HG03520 (cell line): ENCODE measurements around the gene PTCH2.
"Not testable (repeated sequence)": the region's sequence is repeated elsewhere in the genome, so short reads cannot be mapped to it uniquely, and the experiment has no call there.

Experiments used
- ATAC-seq: cut with Tn5 transposase; IDR thresholded peaks from one replicate; pipeline ENCODE4 v1.9.1; 2021; ENCODE audit warnings: mild to moderate bottlenecking, moderate library complexity; ENCODE audit not compliant: unreplicated experiment

Gene PTCH2

GRCh38 chr1:44803062-44803311 lies 40.1 kb downstream of the PTCH2 start:
- no peak for ATAC-seq

- ATAC-seq, result no peak
These were observed 40.6 kb downstream of the PTCH2 start for GRCh38 chr1:44802306-44803061.

- no peak for ATAC-seq
These were observed 41.4 kb downstream of the PTCH2 start for GRCh38 chr1:44801491-44802305.

GRCh38 chr1:44799770-44800584 lies 43.1 kb downstream of the PTCH2 start, which contains the start of gene PLK3:
TSS of gene PLK3 (plus strand) at chr1:44800377. CDS start at chr1:44800464, 87 bp downstream.
- ATAC-seq, result peak; percentile 65

DNA sequence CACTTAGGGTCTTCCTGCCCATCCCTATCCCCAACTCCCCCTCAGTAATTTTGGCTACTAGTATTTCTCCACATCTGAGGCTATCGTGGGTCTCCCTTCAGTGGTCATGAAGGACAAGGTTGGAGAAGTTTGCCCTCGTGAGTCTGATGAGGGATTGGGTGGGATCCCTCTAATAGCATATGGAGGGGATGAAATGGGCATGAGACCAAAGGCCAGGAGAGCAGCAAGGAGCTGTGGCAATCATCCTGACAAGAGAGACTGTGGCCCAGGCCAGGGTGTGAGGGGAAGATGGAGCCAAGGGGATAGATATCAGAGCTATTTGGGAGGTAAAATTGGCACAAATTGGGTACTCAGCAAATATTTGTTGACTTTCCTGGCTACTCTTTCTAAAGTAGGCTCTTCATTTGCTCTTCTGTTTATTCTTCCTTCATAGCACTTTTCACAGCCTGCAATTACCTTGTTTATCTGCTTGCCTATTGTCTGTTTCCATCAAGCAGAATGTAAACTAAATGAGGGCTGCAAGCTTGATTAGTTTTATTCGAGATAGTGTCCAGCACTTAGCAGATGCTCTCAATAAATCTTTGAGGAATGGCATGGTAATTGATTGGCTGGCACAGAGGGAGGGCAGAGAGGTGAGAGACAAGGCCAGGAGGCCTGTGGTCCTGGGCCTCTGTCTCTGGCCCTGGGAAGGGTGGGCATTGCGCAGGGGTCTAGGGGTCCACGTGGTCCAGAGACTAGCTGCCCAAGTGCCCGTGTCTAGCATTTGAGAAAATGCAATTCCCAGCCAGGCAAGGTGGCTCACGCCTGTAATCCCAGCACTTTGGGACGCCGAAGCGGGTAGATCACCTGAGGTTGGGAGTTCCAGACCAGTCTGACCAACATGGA lies 44.3 kb downstream of the PTCH2 start:
- ATAC-seq, result no peak

- not testable (repeated sequence) for ATAC-seq
These were observed 45.2 kb downstream of the PTCH2 start for GRCh38 chr1:44797886-44798285.

GRCh38 chr1:44792736-44793502 lies 50.1 kb downstream of the PTCH2 start:
- ATAC-seq, result no peak

- ATAC-seq, result no peak
These were observed 51.9 kb downstream of the PTCH2 start for GRCh38 chr1:44790968-44791801.

DNA sequence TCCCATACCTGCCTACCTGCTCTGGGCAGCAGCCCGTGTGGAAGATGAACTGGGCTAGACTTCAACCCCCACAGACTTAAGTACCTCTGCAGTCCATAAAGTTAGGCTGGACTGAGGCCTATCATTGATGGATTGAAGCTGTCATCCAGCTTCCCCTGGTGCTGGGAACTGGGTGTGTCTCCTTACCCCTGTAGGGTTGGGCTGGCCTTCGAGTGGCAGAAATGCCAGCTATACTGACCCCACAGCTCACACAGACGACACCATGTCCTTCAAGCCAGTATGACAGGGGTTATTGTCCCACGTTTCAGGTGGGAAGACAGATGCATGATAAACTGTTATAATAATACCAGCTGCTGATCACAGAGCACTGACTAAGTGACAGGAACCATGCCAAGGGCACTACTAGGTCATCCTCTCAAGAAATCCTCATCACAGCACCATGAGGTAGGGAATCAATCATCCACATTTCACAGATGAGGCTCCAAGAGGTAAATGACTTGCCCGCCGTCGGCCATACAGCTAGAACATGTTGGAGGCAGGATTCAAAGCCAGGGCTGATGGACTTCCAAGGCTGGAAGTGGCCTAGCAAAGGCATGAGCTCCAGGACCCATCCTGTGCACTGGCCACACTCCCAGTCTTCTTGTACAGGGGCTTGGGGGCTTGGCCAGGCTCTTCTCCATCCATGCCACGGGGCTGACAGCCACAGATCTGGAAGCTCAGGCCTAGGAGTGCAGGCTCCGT lies 54.8 kb downstream of the PTCH2 start, which contains the start of gene BEST4:
Gene BEST4 (minus strand): TSS at position 51 of the 741 bp plus-strand sequence. CDS start 465 bp downstream, outside the sequence.
- no peak for ATAC-seq

GRCh38 chr1:44787506-44787905 lies 55.5 kb downstream of the PTCH2 start:
- ATAC-seq, result no peak

DNA sequence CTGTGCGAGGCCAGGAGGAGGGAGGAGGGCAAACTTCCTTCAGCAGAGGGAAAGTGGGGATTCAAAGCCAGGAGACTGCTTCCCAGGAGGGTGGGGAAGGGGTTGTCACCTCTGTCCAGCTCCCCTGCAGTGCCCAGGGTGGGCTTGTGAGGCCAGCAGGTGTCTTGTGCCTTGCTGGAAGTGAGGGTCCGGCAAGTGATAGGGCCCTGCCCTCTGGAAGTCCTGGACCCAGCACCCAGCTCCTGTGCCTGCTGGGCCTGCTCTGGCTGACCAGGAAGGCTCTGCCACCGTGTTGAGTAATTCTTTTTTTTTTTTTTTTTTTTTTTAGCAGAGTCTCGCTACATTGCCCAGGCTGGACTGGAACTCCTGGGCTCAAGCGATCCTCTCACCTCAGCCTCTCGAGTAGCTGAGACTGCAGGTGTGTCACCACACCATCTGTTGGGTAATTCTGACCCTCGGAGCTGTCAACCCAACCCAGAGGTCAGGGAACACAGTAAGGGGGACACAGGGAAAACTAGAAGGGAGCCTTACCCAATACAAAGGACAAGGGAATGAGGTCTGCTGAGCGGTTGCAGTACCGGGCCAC lies 56.1 kb downstream of the PTCH2 start:
- no peak for ATAC-seq

DNA sequence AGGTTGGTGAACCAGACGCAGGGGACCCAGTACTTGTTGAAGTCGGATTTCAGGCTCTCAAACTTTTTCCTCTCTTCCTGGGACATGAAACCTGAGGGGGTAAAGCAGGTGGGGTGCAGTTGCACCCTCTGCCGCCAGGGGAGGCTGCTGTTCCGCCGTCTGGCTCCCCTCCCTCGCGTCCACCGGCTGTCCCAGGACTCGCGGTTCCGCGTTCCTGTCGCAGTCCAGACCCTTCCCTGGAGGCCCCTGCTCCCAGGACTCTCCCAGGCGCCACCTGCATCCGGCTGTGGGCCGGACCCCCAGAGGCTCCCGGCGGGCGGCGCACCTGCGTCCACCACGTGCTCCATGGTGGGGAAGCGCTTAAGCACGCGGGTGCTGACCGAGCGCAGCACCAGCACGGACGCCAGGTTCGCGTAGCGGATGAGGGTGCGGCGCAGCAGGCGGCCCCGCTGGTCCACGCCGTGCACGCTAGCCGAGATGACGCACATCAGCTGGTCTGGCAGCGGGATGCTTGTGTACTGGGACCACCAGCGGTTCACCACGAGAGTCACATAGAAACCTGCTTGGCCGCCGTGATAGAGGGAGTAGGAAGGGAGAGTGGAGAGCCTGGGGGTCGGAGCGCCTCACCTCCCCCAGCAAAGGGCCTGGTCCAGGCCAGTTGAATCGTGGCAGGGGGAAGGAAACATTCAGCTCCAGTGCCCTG lies 56.8 kb downstream of the PTCH2 start:
- no peak for ATAC-seq

GRCh38 chr1:44785501-44786137 lies 57.4 kb downstream of the PTCH2 start:
- no peak for ATAC-seq

DNA sequence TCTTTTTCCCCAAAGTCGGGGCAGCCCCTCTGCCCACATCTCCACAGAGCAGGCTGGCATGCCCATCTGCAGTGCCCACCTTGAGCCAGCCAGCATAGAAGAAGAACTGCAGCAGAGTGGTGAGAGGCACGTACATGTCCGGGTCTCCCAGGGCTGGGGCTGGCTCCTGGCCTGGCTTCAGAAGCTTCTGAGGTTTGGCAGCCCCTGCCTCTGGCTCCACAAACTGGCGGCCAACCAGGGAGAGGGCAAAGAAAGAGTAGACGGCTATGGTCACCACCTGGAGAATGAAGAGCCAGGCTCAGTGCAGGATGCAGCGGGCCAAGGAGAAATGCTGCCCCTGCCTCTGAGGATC lies 58.0 kb downstream of the PTCH2 start:
- no peak for ATAC-seq

GRCh38 chr1:44784094-44785028 lies 58.7 kb downstream of the PTCH2 start:
- ATAC-seq, result no peak

DNA sequence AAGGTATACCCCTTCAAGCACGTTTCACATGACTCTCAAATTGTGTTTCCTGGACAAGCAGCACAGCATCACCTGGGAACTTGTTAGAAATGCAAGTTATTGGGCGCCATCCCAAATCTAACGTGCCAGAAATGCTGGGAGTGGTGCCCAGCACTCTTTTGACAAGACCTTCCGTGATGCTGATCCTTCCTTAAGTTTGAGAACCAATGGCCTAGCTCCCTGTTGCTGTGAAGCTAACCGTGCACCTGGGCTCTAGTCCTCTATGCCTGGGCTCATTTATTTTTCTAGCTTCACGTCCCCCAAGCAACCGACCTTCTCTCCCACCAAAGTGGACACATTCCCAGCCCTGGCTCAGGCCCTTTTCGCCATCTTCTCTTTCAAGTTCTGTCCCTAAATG lies 59.4 kb downstream of the PTCH2 start:
- ATAC-seq, result no peak
